ENCODE measurements around the gene MUC5AC.
"Not testable (repeated sequence)": the region's sequence is repeated elsewhere in the genome, so short reads cannot be mapped to it uniquely, and the experiment has no call there.

The MUC5AC gene

GRCh38 chr11:1140642-1141490 is 16.9 kb upstream of the MUC5AC start:
- DNase-seq (ENCODE audit: extremely low spot score, insufficient read length, low read depth) (no peak), FAIRE-seq (no peak)

GRCh38 chr11:1146365-1146764 is 11.4 kb upstream of the MUC5AC start:
- FAIRE-seq (no peak), DNase-seq (ENCODE audit: extremely low spot score, insufficient read length, low read depth) (no peak)

GRCh38 chr11:1147792-1148191 is 10.0 kb upstream of the MUC5AC start:
- FAIRE-seq (no peak), DNase-seq (ENCODE audit: extremely low spot score, insufficient read length, low read depth) (no peak)

- FAIRE-seq = no peak
- DNase-seq (ENCODE audit: extremely low spot score, insufficient read length, low read depth) = no peak
Measured at GRCh38 chr11:1148752-1149180, 9.0 kb upstream of the MUC5AC start.

- FAIRE-seq = no peak
- no peak for DNase-seq (ENCODE audit: extremely low spot score, insufficient read length, low read depth)
Measured at GRCh38 chr11:1149545-1149944, 8.2 kb upstream of the MUC5AC start.

GRCh38 chr11:1150116-1150515 is 7.6 kb upstream of the MUC5AC start:
- DNase-seq (ENCODE audit: extremely low spot score, insufficient read length, low read depth) (no peak), FAIRE-seq (no peak)

- DNase-seq (ENCODE audit: extremely low spot score, insufficient read length, low read depth) = no peak
- no peak for FAIRE-seq
Measured at GRCh38 chr11:1150769-1151365, 6.9 kb upstream of the MUC5AC start.

- no peak for DNase-seq (ENCODE audit: extremely low spot score, insufficient read length, low read depth)
- FAIRE-seq = no peak
Measured at GRCh38 chr11:1151366-1152315, 6.1 kb upstream of the MUC5AC start.

- DNase-seq (ENCODE audit: extremely low spot score, insufficient read length, low read depth) (no peak), FAIRE-seq (no peak)
Measured at GRCh38 chr11:1152316-1153104, 5.2 kb upstream of the MUC5AC start.

- no peak for DNase-seq (ENCODE audit: extremely low spot score, insufficient read length, low read depth)
Measured at GRCh38 chr11:1153105-1153950, 4.4 kb upstream of the MUC5AC start.

GRCh38 chr11:1153951-1154493 is 3.7 kb upstream of the MUC5AC start:
- DNase-seq (ENCODE audit: extremely low spot score, insufficient read length, low read depth) = no peak
- FAIRE-seq = no peak

More at GRCh38 chr11:1153105-1153950, 4.4 kb upstream of the MUC5AC start:
- FAIRE-seq = no peak

GRCh38 chr11:1154656-1155055 is 3.1 kb upstream of the MUC5AC start:
- not testable (repeated sequence) for DNase-seq (ENCODE audit: extremely low spot score, insufficient read length, low read depth)

GRCh38 chr11:1155274-1155693 is 2.5 kb upstream of the MUC5AC start:
- DNase-seq (ENCODE audit: extremely low spot score, insufficient read length, low read depth) (no peak), FAIRE-seq (no peak)

More at GRCh38 chr11:1154656-1155055, 3.1 kb upstream of the MUC5AC start:
- FAIRE-seq = not testable (repeated sequence)

GRCh38 chr11:1156506-1157340 is 1.0 kb upstream of the MUC5AC start:
- no peak for FAIRE-seq
- no peak for DNase-seq (ENCODE audit: extremely low spot score, insufficient read length, low read depth)

GRCh38 chr11:1157341-1157644 is 460 bp upstream of the MUC5AC start:
- no peak for DNase-seq (ENCODE audit: extremely low spot score, insufficient read length, low read depth)
- FAIRE-seq = no peak

GRCh38 chr11:1158681-1159487 is 1.1 kb downstream of the MUC5AC start:
- DNase-seq (ENCODE audit: extremely low spot score, insufficient read length, low read depth) = no peak
- no peak for FAIRE-seq

All from GM18507 (cell line).